Breast epithelium (tissue), 3 donors: Measurements from ENCODE around the gene HPSE.

ENCODE experiments used
- POLR2AphosphoS5 ChIP-seq, 3 donors: sonication (generic); formaldehyde crosslinking; IDR thresholded peaks; one replicate each; pipeline ENCODE4 v1.6.1; 2017; ENCODE audit warnings: antibody characterized with exemption in 3 of 3
- TF ChIP-seq, protein P1 (sequence below), 3 donors: fragments of 450-650 bp; IDR thresholded peaks; one replicate each; pipeline ENCODE4 v1.5.1; 2016 to 2017; ENCODE audit warnings: antibody characterized with exemption in 3 of 3, mild to moderate bottlenecking in 3 of 3, moderate library complexity in 3 of 3

DNA sequence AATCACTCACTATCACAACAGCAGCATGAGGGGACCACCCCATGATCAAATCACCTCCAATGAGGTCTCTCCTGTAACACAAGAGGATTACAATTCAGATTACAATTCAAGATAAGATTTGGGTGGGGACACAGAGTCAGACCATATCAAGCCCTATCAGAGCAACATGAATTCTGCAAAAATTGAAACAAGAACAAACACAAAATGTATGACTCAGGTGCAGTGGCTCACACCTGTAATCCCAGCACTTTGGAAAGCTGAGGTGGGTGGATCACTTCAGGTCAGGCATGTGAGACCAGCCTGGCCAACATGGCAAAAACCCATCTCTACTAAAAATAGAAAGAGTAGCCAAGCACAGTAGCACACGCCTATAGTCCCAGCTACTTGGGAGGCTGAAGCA is 13.4 kb upstream of the HPSE start:
- TF ChIP-seq, protein P1, sequence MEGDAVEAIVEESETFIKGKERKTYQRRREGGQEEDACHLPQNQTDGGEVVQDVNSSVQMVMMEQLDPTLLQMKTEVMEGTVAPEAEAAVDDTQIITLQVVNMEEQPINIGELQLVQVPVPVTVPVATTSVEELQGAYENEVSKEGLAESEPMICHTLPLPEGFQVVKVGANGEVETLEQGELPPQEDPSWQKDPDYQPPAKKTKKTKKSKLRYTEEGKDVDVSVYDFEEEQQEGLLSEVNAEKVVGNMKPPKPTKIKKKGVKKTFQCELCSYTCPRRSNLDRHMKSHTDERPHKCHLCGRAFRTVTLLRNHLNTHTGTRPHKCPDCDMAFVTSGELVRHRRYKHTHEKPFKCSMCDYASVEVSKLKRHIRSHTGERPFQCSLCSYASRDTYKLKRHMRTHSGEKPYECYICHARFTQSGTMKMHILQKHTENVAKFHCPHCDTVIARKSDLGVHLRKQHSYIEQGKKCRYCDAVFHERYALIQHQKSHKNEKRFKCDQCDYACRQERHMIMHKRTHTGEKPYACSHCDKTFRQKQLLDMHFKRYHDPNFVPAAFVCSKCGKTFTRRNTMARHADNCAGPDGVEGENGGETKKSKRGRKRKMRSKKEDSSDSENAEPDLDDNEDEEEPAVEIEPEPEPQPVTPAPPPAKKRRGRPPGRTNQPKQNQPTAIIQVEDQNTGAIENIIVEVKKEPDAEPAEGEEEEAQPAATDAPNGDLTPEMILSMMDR (IDR thresholded peaks at IDR 0.05), result no peak
- no peak for TF ChIP-seq POLR2AphosphoS5 (IDR thresholded peaks at IDR 0.05)
